ENCODE results near the gene GPN3. TPM values are rescaled to one million over a fixed set of nuclear protein-coding genes. Genes with fewer than 3 reads are reported as not detected.

Gene GPN3
- total and polyA plus RNA-seq, 2 of the 4 experiments (the other 2 are of a cell fraction): 7.7 to 14.9 TPM

DNA sequence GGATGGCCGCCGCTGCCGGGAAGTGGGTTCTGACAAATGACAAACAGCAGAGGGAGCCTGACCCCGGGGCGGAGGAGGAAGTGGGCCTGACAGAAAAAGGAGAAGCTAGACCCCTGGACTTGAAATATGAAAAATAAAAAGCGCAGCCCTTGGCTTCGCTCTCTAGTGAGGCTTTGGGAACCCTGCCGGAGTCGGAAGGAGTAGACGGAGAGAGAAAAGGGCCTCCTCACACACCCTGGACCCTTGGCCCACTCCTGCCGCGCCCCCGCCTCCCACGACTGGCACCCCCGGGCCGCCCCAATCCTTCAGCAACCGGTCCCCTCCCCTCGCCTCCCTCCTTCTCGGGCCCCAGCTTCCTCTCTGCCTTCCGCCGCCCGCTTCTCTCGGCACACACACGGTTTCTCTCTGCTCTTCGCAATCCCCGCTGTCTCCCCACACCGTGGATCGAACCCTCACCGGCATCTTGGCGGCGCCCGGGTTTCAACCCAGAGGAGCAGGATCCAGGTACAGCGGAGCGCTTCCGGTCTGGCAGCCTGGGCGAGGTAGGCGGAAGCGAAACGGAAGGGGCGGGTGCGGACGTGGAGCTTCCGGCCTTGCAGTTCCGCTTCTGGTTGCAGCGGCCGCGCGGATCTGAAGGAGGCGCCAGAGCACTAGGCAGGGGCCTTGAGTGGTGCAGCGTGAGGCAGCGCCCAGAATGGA lies 18.1 kb downstream of the GPN3 start, which contains the start of gene ARPC3:
Gene ARPC3 (minus strand): TSS at position 539 of the 699 bp plus-strand sequence. CDS start 77 bp downstream, at position 462.
- no TSS peak for BruUV-seq (replicated peaks)
- Histone ChIP-seq H3K4ac (ENCODE audit: low read depth, low read length) (peak within 1 kb of the TSS; percentile 98), H3K4me2 (ENCODE audit: low read depth, low read length) (peak within 1 kb of the TSS; percentile 88), H4K91ac (ENCODE audit: insufficient read depth, low read depth, low read length) (peak within 1 kb of the TSS; percentile 93), H2AK5ac (ENCODE audit: low read depth, low read length) (peak within 1 kb of the TSS; percentile 89), H3K9me3 (ENCODE audit: control insufficient read depth, insufficient read depth, low read length) (no peaks in the 10 kb centered on the region), H4K8ac (ENCODE audit: low read depth in 2 of 2, low read length in 2 of 2) (peak within 1 kb of the TSS; percentile 94 to 97), H4K5ac (ENCODE audit: low read depth, low read length) (peak within 1 kb of the TSS; percentile 89), H4K20me1 (ENCODE audit: insufficient read depth, low read length) (peaks cover 18% of the 10 kb centered on the region), H3K79me1 (ENCODE audit: low read depth in 1 of 2, low read length in 2 of 2) (peaks cover 2 to 30% of the 10 kb centered on the region in 2 experiments; a peak in 2 of 4 replicates), H3K23ac (ENCODE audit: low read depth, low read length) (peak within 1 kb of the TSS; percentile 90; the same call in 1 of the 2 replicates), H3K27ac (ENCODE audit: insufficient read depth, low read length) (peak within 1 kb of the TSS; percentile 97), H3K27me3 (ENCODE audit: control insufficient read depth, insufficient read depth, low read length) (no peaks in the 10 kb centered on the region), H3K18ac (ENCODE audit: low read depth, low read length) (peak within 1 kb of the TSS; percentile 62), H3K14ac (replicated peaks; ENCODE audit: low read depth, low read length) (peak within 1 kb of the TSS; percentile 98), H2BK120ac (ENCODE audit: low read depth, low read length) (0 out of 2 replicates have a peak within 1 kb of the TSS, but pooled peaks have one; percentile 53), H3K36me3 (ENCODE audit: control insufficient read depth, insufficient read depth, low read length) (peaks cover 7% of the 10 kb centered on the region), H2AFZ (replicated peaks; ENCODE audit: low read length, poor library complexity) (peak within 1 kb of the TSS; percentile 93), H2BK20ac (ENCODE audit: low read depth, low read length) (no peak within 1 kb of the TSS), H3K4me3 (ENCODE audit: insufficient read depth, low read depth, low read length) (peak within 1 kb of the TSS; percentile 74), H3K56ac (ENCODE audit: extremely low read depth, insufficient read depth, low read length) (peak within 1 kb of the TSS; percentile 98), H3K9ac (ENCODE audit: low read depth, low read length) (peak within 1 kb of the TSS; percentile 96), H2BK5ac (ENCODE audit: low read depth, low read length, poor library complexity, severe bottlenecking) (peak within 1 kb of the TSS; percentile 80), H2BK15ac (ENCODE audit: low read depth, low read length) (no peak within 1 kb of the TSS; the same call in 2 of the 3 replicates), H3K9me1 (ENCODE audit: insufficient read depth, low read length) (peaks cover 4% of the 10 kb centered on the region; the same call in 1 of the 2 replicates), H2AK9ac (replicated peaks; ENCODE audit: low read depth, low read length, poor library complexity) (peak within 1 kb of the TSS; percentile 90), H3K4me1 (ENCODE audit: control insufficient read depth, insufficient read depth, low read length) (0 out of 2 replicates have a peak, but pooled peaks cover 5% of the 10 kb centered on the region)
- ChIA-PET POLR2A (ENCODE audit: unreplicated experiment) (interaction anchor here (0.6 to 1.0 kb wide), 4 partner anchors 18 to 388 kb away, joined by 3 to 13 read pairs (median 4); partner anchors contain the start of gene GPN3), CTCF (interaction anchor here (0.6 to 1.8 kb wide), 17 partner anchors 18 to 502 kb away, joined by 3 to 15 read pairs (median 3); partner anchors contain the start of genes ATP2A2, FAM216A and GPN3)
- ATAC-seq (ENCODE audit: low read depth) (peak; percentile 98), DNase-seq (peak; percentile 92)
- in situ Hi-C loops (cut with MboI; ENCODE audit: low sequenced_read_pairs) (loop anchor here (10.0 kb wide), 1 partner anchor 445 kb away; no protein-coding TSS in a partner anchor), intact Hi-C loops (cut with micrococcal nuclease) (loop anchor here (1.0 to 10.0 kb wide), 5 partner anchors 18 to 438 kb away; partner anchors contain the start of genes FAM216A and GPN3), dilution Hi-C loops (cut with HindIII; ENCODE audit: low sequenced_read_pairs, unreplicated experiment) (no loop called here)
- WGBS, 2 experiments (ENCODE audit: extremely low coverage in 2 of 2, insufficient read length in 1 of 2): 1% methylated on average over 23 of the region's 51 CpGs; no CpG with 5 or more reads in 1 of the 2 experiments
- TF ChIP-seq CHD1 (IDR thresholded peaks at IDR 0.05; ENCODE audit: low read depth, low read length) (no peak), MAZ (IDR thresholded peaks at IDR 0.05; ENCODE audit: borderline replicate concordance, low read depth, low read length) (0 out of 2 replicates have a peak, but pooled peaks have one; percentile 60), FOS (IDR thresholded peaks at IDR 0.05; ENCODE audit: low read depth, low read length) (no peak), POLR2A (IDR thresholded peaks at IDR 0.05; ENCODE audit: low read depth, low read length) (peak; percentile 82), NFE2L2 (IDR thresholded peaks at IDR 0.05; ENCODE audit: low read depth, low read length) (no peak), BHLHE40 (IDR thresholded peaks at IDR 0.05; ENCODE audit: low read depth, low read length) (no peak), MXI1 (IDR thresholded peaks at IDR 0.05; ENCODE audit: borderline replicate concordance, low read depth, low read length) (0 out of 2 replicates have a peak, but pooled peaks have one; percentile 12), RCOR1 (IDR thresholded peaks at IDR 0.05; ENCODE audit: insufficient replicate concordance, low read length) (no peak), RFX5 (IDR thresholded peaks at IDR 0.05; ENCODE audit: low read depth, low read length) (no peak), MAFK (IDR thresholded peaks at IDR 0.05; ENCODE audit: low read depth, low read length) (no peak)
- TF ChIP-seq, protein P1, sequence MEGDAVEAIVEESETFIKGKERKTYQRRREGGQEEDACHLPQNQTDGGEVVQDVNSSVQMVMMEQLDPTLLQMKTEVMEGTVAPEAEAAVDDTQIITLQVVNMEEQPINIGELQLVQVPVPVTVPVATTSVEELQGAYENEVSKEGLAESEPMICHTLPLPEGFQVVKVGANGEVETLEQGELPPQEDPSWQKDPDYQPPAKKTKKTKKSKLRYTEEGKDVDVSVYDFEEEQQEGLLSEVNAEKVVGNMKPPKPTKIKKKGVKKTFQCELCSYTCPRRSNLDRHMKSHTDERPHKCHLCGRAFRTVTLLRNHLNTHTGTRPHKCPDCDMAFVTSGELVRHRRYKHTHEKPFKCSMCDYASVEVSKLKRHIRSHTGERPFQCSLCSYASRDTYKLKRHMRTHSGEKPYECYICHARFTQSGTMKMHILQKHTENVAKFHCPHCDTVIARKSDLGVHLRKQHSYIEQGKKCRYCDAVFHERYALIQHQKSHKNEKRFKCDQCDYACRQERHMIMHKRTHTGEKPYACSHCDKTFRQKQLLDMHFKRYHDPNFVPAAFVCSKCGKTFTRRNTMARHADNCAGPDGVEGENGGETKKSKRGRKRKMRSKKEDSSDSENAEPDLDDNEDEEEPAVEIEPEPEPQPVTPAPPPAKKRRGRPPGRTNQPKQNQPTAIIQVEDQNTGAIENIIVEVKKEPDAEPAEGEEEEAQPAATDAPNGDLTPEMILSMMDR (conservative IDR thresholded peaks at IDR 0.05; ENCODE audit: low read depth, low read length): peak; percentile 97
- TF ChIP-seq, protein P2, sequence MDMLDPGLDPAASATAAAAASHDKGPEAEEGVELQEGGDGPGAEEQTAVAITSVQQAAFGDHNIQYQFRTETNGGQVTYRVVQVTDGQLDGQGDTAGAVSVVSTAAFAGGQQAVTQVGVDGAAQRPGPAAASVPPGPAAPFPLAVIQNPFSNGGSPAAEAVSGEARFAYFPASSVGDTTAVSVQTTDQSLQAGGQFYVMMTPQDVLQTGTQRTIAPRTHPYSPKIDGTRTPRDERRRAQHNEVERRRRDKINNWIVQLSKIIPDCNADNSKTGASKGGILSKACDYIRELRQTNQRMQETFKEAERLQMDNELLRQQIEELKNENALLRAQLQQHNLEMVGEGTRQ (IDR thresholded peaks at IDR 0.05; ENCODE audit: low read depth, low read length): no peak
- TF ChIP-seq, protein P3, sequence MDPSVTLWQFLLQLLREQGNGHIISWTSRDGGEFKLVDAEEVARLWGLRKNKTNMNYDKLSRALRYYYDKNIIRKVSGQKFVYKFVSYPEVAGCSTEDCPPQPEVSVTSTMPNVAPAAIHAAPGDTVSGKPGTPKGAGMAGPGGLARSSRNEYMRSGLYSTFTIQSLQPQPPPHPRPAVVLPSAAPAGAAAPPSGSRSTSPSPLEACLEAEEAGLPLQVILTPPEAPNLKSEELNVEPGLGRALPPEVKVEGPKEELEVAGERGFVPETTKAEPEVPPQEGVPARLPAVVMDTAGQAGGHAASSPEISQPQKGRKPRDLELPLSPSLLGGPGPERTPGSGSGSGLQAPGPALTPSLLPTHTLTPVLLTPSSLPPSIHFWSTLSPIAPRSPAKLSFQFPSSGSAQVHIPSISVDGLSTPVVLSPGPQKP (IDR thresholded peaks at IDR 0.05; ENCODE audit: borderline replicate concordance, low read depth, low read length): 0 out of 2 replicates have a peak, but pooled peaks have one; percentile 71

All from IMR-90 (cell line).